HepG2 (cell line): Measurements from ENCODE around the gene GNMT. TPM values are rescaled to one million over a fixed set of nuclear protein-coding genes. Genes with fewer than 3 reads are reported as not detected.

Experiments
- AHDC1 ChIP-seq: sonication (generic); formaldehyde crosslinking; IDR thresholded peaks from 2 replicates; pipeline ENCODE4 v1.5.1; 2020; ENCODE audit warnings: mild to moderate bottlenecking, missing genetic modification reagents, borderline replicate concordance
- ATF7-NPFF ChIP-seq: sonication (generic); formaldehyde crosslinking; IDR thresholded peaks from 2 replicates; pipeline ENCODE4 v1.8.1; 2023; ENCODE audit warnings: mild to moderate bottlenecking, low read depth, missing genetic modification reagents, moderate library complexity
- BATF2 ChIP-seq: sonication (generic); formaldehyde crosslinking; IDR thresholded peaks from 2 replicates; pipeline ENCODE4 v1.8.0; 2022; ENCODE audit warnings: mild to moderate bottlenecking, missing genetic modification reagents, moderate library complexity
- ETS1 ChIP-seq: sonication (generic); formaldehyde crosslinking; IDR thresholded peaks from 2 replicates; pipeline ENCODE4 v1.4.0; 2020; ENCODE audit warnings: missing genetic modification reagents
- FOXC1 ChIP-seq: sonication (generic); formaldehyde crosslinking; IDR thresholded peaks from 2 replicates; pipeline ENCODE4 v1.8.0; 2022; ENCODE audit warnings: mild to moderate bottlenecking, missing genetic modification reagents, borderline replicate concordance
- POLR2AphosphoS2 ChIP-seq: IDR thresholded peaks from 2 replicates; pipeline ENCODE4 v1.6.1; 2011; ENCODE audit warnings: low read depth, low read length, improper control_type of control experiment
- RFX3 ChIP-seq: IDR thresholded peaks from 2 replicates; pipeline ENCODE4 v1.6.1; 2016; ENCODE audit warnings: missing biosample characterization, missing genetic modification reagents
- TCF12 ChIP-seq, 2 experiments: fragments of 450-650 bp in 1 of 2; sonication (generic) in 1 of 2; formaldehyde crosslinking in 1 of 2; IDR thresholded peaks; 2 replicates each; pipeline versions ENCODE4 v1.6.1 to v1.8.0; 2017 to 2022; ENCODE audit warnings: antibody characterized with exemption in 1 of 2, mild to moderate bottlenecking in 1 of 2, missing genetic modification reagents in 1 of 2, moderate library complexity in 1 of 2
- TGIF2 ChIP-seq: IDR thresholded peaks from 2 replicates; pipeline ENCODE4 v1.6.1; 2016; ENCODE audit warnings: control low read depth, missing compliant biosample characterization
- TRAFD1 ChIP-seq: sonication (generic); formaldehyde crosslinking; IDR thresholded peaks from 2 replicates; pipeline ENCODE4 v1.5.1; 2020; ENCODE audit warnings: missing genetic modification reagents, mild to moderate bottlenecking, borderline replicate concordance
- ZNF124 ChIP-seq: sonication (generic); formaldehyde crosslinking; IDR thresholded peaks from 2 replicates; pipeline ENCODE4 v1.4.0; 2020; ENCODE audit warnings: missing genetic modification reagents
- ZNF496 ChIP-seq: sonication (generic); formaldehyde crosslinking; IDR thresholded peaks from 2 replicates; pipeline ENCODE4 v1.8.1; 2023; ENCODE audit warnings: mild to moderate bottlenecking, moderate library complexity, missing genetic modification reagents; ENCODE audit not compliant: insufficient replicate concordance
- ZNF580 ChIP-seq: IDR thresholded peaks from 2 replicates; pipeline ENCODE4 v1.6.1; 2016; ENCODE audit warnings: low read depth, borderline replicate concordance
- polyA plus RNA-seq, 8 experiments: library from polyadenylated mRNA; depleted of rRNA in 3 of 8; stranded (reverse) in 7 of 8; unstranded in 1 of 8; fragments of >200 nt; fragmentation: Illumina TruSeq in 4 of 8; extraction: Trizol in 4 of 8; gene quantifications; 2 replicates each; pipeline versions ENCODE4 v1.2.1 to v1.2.3, GENCODE V29; 2011 to 2016; ENCODE audit warnings: low read depth in 4 of 8, missing spikeins in 1 of 8, mixed read lengths in 1 of 8; ENCODE audit not compliant: insufficient read depth in 1 of 8
- total RNA-seq, 5 experiments: library from RNA; depleted of rRNA; stranded (reverse); fragments of >200 nt; fragmentation: Illumina TruSeq; extraction: Trizol; gene quantifications; 2 replicates each; pipeline ENCODE4 v1.2.3, GENCODE V29; 2016; ENCODE audit warnings: low read depth in 1 of 5
- TF ChIP-seq, protein P1 (sequence below): sonication (generic); formaldehyde crosslinking; IDR thresholded peaks from 2 replicates; pipeline ENCODE4 v1.4.0; 2020; ENCODE audit warnings: mild to moderate bottlenecking, missing genetic modification reagents

GNMT gene
- total and polyA plus RNA-seq, 2 of the 13 experiments (the other 11 are each of a cell fraction or from before 2014, with no cell fraction given) = 2.8 to 7.0 TPM

GRCh38 chr6:42960243-42961019 lies at the start of gene GNMT (continued):
- 0 out of 2 replicates have a peak, but pooled peaks have one; percentile 3 for TF ChIP-seq ZNF580 (CRISPR knock-in tag)
- 0 out of 2 replicates have a peak, but pooled peaks have one; percentile 81 for TF ChIP-seq BATF2 (CRISPR knock-in tag)
- no peak; the same call in 1 of the 2 replicates for TF ChIP-seq ZNF124 (CRISPR knock-in tag)
- no peak for TF ChIP-seq TCF12 (IDR thresholded peaks at IDR 0.05)
- no peak for TF ChIP-seq TCF12 (CRISPR knock-in tag; IDR thresholded peaks at IDR 0.05)
- TF ChIP-seq RFX3 = no peak
- TF ChIP-seq, protein P1, sequence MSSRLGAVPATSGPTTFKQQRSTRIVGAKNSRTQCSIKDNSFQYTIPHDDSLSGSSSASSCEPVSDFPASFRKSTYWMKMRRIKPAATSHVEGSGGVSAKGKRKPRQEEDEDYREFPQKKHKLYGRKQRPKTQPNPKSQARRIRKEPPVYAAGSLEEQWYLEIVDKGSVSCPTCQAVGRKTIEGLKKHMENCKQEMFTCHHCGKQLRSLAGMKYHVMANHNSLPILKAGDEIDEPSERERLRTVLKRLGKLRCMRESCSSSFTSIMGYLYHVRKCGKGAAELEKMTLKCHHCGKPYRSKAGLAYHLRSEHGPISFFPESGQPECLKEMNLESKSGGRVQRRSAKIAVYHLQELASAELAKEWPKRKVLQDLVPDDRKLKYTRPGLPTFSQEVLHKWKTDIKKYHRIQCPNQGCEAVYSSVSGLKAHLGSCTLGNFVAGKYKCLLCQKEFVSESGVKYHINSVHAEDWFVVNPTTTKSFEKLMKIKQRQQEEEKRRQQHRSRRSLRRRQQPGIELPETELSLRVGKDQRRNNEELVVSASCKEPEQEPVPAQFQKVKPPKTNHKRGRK (CRISPR knock-in tag) = peak; percentile 16; the same call in 1 of the 2 replicates
- TF ChIP-seq POLR2AphosphoS2 = no peak
- TF ChIP-seq TGIF2 (CRISPR knock-in tag) = peak; percentile 97
- TF ChIP-seq AHDC1 = no peak
- TF ChIP-seq TRAFD1 (CRISPR knock-in tag) = 0 out of 2 replicates have a peak, but pooled peaks have one; percentile 29
- TF ChIP-seq FOXC1 (CRISPR knock-in tag) = peak; percentile 86
- no peak for TF ChIP-seq ETS1 (CRISPR knock-in tag)
- no peak for TF ChIP-seq ZNF496
- peak; percentile 79 for TF ChIP-seq ATF7-NPFF (CRISPR knock-in tag)
